HL-60 (cell line): ENCODE data around the gene RAI2.

ENCODE experiments used
- DNase-seq, 2 experiments: peaks; one replicate each; pipeline ENCODE4 v3.0.0-alpha.2; 2010 to 2020; ENCODE audit warnings: low read depth in 1 of 2, low spot score in 1 of 2
- H3K27ac ChIP-seq: fragments of 250-450 bp; sonication (Bioruptor Pico); replicated peaks from 2 replicates; pipeline ENCODE4 v1.5.1; 2020; ENCODE audit warnings: mild to moderate bottlenecking, moderate library complexity
- H3K27me3 ChIP-seq: fragments of 250-450 bp; sonication (Bioruptor Pico); 2 replicates; pipeline ENCODE4 v1.5.1; 2021; ENCODE audit warnings: mild to moderate bottlenecking, moderate library complexity; ENCODE audit not compliant: insufficient read depth, poor library complexity, severe bottlenecking
- H3K4me3 ChIP-seq: replicated peaks from 2 replicates; pipeline ENCODE4 v1.5.1; 2011; ENCODE audit warnings: mild to moderate bottlenecking, control low read depth, low read length; ENCODE audit not compliant: insufficient read depth
- GABPA ChIP-seq: IDR thresholded peaks from 2 replicates; pipeline ENCODE4 v1.6.1; 2012; ENCODE audit warnings: low read depth
- POLR2AphosphoS5 ChIP-seq: IDR thresholded peaks from 2 replicates; pipeline ENCODE4 v1.6.1; 2012; ENCODE audit warnings: low read depth
- REST ChIP-seq: IDR thresholded peaks from 2 replicates; pipeline ENCODE4 v1.6.1; 2012; ENCODE audit warnings: low read depth; ENCODE audit not compliant: insufficient replicate concordance
- SPI1 ChIP-seq: IDR thresholded peaks from 2 replicates; pipeline ENCODE4 v1.6.1; 2012; ENCODE audit warnings: low read depth, mild to moderate bottlenecking, borderline replicate concordance
- TF ChIP-seq, protein P1 (sequence below): IDR thresholded peaks from one replicate; pipeline ENCODE4 v1.5.1; 2011; ENCODE audit warnings: low read length, control low read depth, inconsistent platforms; ENCODE audit not compliant: insufficient read depth

RAI2 gene

DNA sequence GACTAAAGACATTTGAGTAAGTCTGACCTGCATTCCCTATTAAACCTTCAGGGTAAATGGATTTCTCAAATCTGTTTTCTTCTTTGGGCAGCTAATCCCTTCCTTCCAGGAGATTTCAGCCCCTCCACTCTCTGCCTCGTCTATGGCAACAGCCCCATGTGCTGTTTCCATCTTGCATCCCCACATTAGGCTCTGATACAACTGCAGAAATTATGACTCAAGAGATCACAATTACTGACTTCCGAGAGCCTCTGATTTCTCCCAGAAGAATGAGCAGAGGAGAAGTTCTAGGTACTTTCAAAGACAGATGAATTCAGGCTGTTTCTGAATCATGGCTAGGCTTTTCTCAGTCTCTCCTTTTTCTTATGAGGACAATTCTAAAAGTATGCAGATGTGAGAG is 38.7 kb downstream of the RAI2 start:
- Histone ChIP-seq H3K27me3 (no peaks in the 10 kb centered on the region), H3K4me3 (no peak overlapping the region), H3K27ac (no peak overlapping the region)
- no peak for DNase-seq
- TF ChIP-seq REST (no peak), GABPA (no peak), POLR2AphosphoS5 (no peak), SPI1 (no peak)
- TF ChIP-seq, protein P1, sequence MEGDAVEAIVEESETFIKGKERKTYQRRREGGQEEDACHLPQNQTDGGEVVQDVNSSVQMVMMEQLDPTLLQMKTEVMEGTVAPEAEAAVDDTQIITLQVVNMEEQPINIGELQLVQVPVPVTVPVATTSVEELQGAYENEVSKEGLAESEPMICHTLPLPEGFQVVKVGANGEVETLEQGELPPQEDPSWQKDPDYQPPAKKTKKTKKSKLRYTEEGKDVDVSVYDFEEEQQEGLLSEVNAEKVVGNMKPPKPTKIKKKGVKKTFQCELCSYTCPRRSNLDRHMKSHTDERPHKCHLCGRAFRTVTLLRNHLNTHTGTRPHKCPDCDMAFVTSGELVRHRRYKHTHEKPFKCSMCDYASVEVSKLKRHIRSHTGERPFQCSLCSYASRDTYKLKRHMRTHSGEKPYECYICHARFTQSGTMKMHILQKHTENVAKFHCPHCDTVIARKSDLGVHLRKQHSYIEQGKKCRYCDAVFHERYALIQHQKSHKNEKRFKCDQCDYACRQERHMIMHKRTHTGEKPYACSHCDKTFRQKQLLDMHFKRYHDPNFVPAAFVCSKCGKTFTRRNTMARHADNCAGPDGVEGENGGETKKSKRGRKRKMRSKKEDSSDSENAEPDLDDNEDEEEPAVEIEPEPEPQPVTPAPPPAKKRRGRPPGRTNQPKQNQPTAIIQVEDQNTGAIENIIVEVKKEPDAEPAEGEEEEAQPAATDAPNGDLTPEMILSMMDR = no peak

DNA sequence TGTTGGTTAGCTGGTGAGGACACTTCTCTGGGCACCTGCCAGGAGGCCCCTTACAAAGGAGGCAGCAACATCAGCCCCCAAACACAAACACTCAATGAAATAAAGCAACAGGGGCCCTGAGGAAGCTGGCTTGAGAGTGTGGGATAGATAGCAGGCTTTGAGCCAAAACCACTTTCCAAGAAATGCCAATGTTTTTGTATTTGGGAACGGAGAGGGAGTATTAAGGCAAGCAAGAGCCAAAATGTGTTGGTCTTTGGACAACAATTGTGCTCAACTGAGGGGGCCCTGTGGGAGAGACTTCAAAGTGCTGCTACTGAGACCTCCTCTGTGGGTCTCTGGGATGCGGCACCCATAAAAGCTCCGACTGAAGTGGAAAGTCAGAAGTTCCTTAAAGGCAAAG is 41.0 kb downstream of the RAI2 start:
- Histone ChIP-seq H3K4me3 (no peak overlapping the region), H3K27ac (no peak overlapping the region), H3K27me3 (no peaks in the 10 kb centered on the region)
- DNase-seq = no peak
- TF ChIP-seq, protein P1 = no peak
- TF ChIP-seq SPI1 (no peak), REST (no peak), GABPA (no peak), POLR2AphosphoS5 (no peak)

GRCh38 chrX:17818726-17819125 is 42.4 kb downstream of the RAI2 start:
- TF ChIP-seq, protein P1 = no peak
- TF ChIP-seq GABPA (no peak), POLR2AphosphoS5 (no peak), SPI1 (no peak), REST (no peak)
- DNase-seq = no peak
- Histone ChIP-seq H3K4me3 (no peak overlapping the region), H3K27ac (no peak overlapping the region), H3K27me3 (no peaks in the 10 kb centered on the region)
